Measurements from ENCODE around the gene PLA2G2E.

DNA sequence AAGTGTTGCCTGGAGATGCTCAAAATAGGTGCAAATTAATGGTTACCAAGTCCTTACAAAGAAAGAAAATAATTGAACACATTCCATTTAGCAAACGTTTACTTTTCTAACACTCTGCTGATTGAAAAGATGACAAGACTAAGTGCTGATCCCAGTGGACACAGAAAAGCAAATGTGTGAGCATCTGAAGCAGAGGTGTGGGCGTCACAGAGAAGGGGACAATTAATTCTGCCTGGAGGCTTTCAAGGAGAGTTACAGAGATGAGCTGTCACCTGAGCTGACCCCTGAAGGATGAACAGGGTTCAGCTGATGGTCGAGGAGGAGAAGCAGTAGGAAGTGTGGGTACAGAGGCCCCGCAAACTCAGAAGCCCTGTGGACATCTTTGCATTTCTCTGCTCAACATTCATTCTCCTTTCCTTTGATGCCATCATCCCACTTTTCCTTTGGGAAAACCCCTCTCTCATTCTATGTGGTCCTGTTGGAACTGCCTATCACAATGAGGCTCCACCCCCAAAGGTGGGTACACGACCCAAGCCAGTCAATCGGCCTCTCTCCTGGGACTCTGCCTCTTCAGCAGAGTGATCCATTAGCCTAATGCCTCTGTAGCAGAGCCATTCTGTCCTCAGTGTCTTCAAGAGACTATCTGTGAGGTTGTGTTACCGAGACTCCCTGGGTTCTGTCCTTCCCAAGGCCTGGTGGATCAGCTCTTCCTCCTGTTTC, 17.2 kb upstream of the PLA2G2E start:
- TF ChIP-seq POLR2AphosphoS5 (IDR thresholded peaks at IDR 0.05; ENCODE audit: low read depth, low read length) (no peak), POLR2A (IDR thresholded peaks at IDR 0.05; ENCODE audit: low read depth, low read length) (no peak), TAF1 (IDR thresholded peaks at IDR 0.05; ENCODE audit: low read depth, low read length) (no peak), PAX5 (IDR thresholded peaks at IDR 0.05; ENCODE audit: insufficient read depth, low read length, severe bottlenecking) (no peak), SPI1 (IDR thresholded peaks at IDR 0.05; ENCODE audit: low read depth, low read length) (no peak), POU2F2 (IDR thresholded peaks at IDR 0.05; ENCODE audit: low read depth, low read length) (no peak)

Data from GM12891 (cell line).